ENCODE measurements around the gene SUV39H2.

Gene SUV39H2

GRCh38 chr10:14873090-14873760, 5.4 kb upstream of the SUV39H2 start:
- in situ Hi-C loops (cut with MboI; ENCODE audit: low pct_unique_long_range_greater_than_20kb, low sequenced_read_pairs, unreplicated experiment) = no loop called here
- peak; percentile 28 for DNase-seq (ENCODE audit: low spot score)
- no peak for TF ChIP-seq CTCF (IDR thresholded peaks at IDR 0.05; ENCODE audit: extremely low read depth, insufficient read depth, missing control alignments)

- in situ Hi-C loops (cut with MboI; ENCODE audit: low pct_unique_long_range_greater_than_20kb, low sequenced_read_pairs, unreplicated experiment) = no loop called here
- no peak for TF ChIP-seq CTCF (IDR thresholded peaks at IDR 0.05; ENCODE audit: extremely low read depth, insufficient read depth, missing control alignments)
Observed at GRCh38 chr10:14875941-14876340, 2.7 kb upstream of the SUV39H2 start.

GRCh38 chr10:14876764-14877163, 1.9 kb upstream of the SUV39H2 start:
- DNase-seq (ENCODE audit: low spot score) = no peak
- no peak for TF ChIP-seq CTCF (IDR thresholded peaks at IDR 0.05; ENCODE audit: extremely low read depth, insufficient read depth, missing control alignments)
- in situ Hi-C loops (cut with MboI; ENCODE audit: low pct_unique_long_range_greater_than_20kb, low sequenced_read_pairs, unreplicated experiment) = no loop called here

More at GRCh38 chr10:14875941-14876340, 2.7 kb upstream of the SUV39H2 start:
- no peak for DNase-seq (ENCODE audit: low spot score)

- no peak for TF ChIP-seq CTCF (IDR thresholded peaks at IDR 0.05; ENCODE audit: extremely low read depth, insufficient read depth, missing control alignments)
- in situ Hi-C loops (cut with MboI; ENCODE audit: low pct_unique_long_range_greater_than_20kb, low sequenced_read_pairs, unreplicated experiment) = no loop called here
- no peak for DNase-seq (ENCODE audit: low spot score)
Observed at GRCh38 chr10:14879124-14879927, 660 bp downstream of the SUV39H2 start.

GRCh38 chr10:14879928-14880193, 1.2 kb downstream of the SUV39H2 start:
- in situ Hi-C loops (cut with MboI; ENCODE audit: low pct_unique_long_range_greater_than_20kb, low sequenced_read_pairs, unreplicated experiment) = no loop called here
- DNase-seq (ENCODE audit: low spot score) = peak; percentile 27
- no peak for TF ChIP-seq CTCF (IDR thresholded peaks at IDR 0.05; ENCODE audit: extremely low read depth, insufficient read depth, missing control alignments)

- DNase-seq (ENCODE audit: low spot score) = no peak
- in situ Hi-C loops (cut with MboI; ENCODE audit: low pct_unique_long_range_greater_than_20kb, low sequenced_read_pairs, unreplicated experiment) = no loop called here
- no peak for TF ChIP-seq CTCF (IDR thresholded peaks at IDR 0.05; ENCODE audit: extremely low read depth, insufficient read depth, missing control alignments)
Observed at GRCh38 chr10:14880229-14880628, 1.6 kb downstream of the SUV39H2 start.
